SK-N-MC (cell line): ENCODE results near the gene ISLR.

Experiments used
- DNase-seq: peaks from one replicate; pipeline ENCODE4 v3.0.0-alpha.2; 2011; ENCODE audit warnings: low read depth, low spot score
- H3K27ac ChIP-seq: fragments of 200-600 bp; sonication (generic); 2 replicates; pipeline ENCODE4 v1.5.1; 2016; ENCODE audit warnings: mixed run types
- H3K36me3 ChIP-seq: fragments of 200-600 bp; sonication (generic); 2 replicates; pipeline ENCODE4 v1.6.1; 2017; ENCODE audit warnings: antibody characterized with exemption, low read length, mixed read lengths; ENCODE audit not compliant: insufficient read depth
- H3K4me3 ChIP-seq: fragments of 200-600 bp; sonication (generic); 2 replicates; pipeline ENCODE4 v1.5.1; 2016
- H3K9ac ChIP-seq: fragments of 200-600 bp; sonication (generic); 2 replicates; pipeline ENCODE4 v1.8.0; 2017; ENCODE audit warnings: mixed run types, mixed read lengths; ENCODE audit not compliant: insufficient read length
- H3K9me3 ChIP-seq: fragments of 200-600 bp; sonication (generic); 2 replicates; pipeline ENCODE4 v1.6.1; 2017; ENCODE audit warnings: low read depth, mild to moderate bottlenecking, antibody characterized with exemption, low read length, moderate library complexity, mixed read lengths
- EZH2 ChIP-seq: fragments of 200-600 bp; sonication (generic); IDR thresholded peaks from one replicate; pipeline ENCODE4 v1.6.1; 2017; ENCODE audit warnings: antibody characterized with exemption
- FOXP2 ChIP-seq: optimal IDR thresholded peaks from 2 replicates; pipeline ENCODE3; 2011; ENCODE audit warnings: mild to moderate bottlenecking, moderate library complexity; ENCODE audit not compliant: insufficient read depth; ENCODE audit errors: extremely low read length, control extremely low read depth
- POLR2AphosphoS5 ChIP-seq: IDR thresholded peaks from 2 replicates; pipeline ENCODE4 v1.6.1; 2012; ENCODE audit warnings: mild to moderate bottlenecking, low read depth, low read length, borderline replicate concordance

The ISLR gene

DNA sequence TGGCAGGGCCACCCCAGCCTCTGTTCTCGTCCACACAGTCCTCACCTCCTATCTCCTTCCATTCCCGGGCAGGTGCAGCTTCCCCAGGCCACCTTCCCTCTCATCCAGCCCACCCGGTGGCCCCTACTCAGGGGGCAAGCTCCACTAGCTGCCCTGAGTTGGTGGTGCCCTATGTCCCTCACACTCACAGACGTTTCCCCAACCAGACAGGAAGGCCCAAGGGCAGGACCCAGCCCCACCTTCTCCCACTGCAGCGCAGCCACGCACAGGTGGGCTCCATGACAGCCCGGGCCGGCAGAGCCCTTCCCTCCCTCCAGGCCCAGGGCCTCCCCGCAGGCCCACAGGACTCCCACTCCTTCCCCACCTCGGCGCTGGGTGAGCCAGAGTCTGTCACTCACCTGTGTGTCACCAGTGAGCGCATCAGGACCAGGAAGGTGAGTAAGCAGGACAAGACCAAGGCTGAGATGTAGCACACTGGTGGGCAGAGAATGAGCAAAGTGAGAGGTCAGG, 11.1 kb downstream of the ISLR start:
- Histone ChIP-seq H3K4me3 (no peak overlapping the region), H3K36me3 (no peaks in the 10 kb centered on the region), H3K27ac (no peak overlapping the region), H3K9ac (no peak overlapping the region), H3K9me3 (no peaks in the 10 kb centered on the region)
- TF ChIP-seq EZH2 = no peak
- no peak for TF ChIP-seq POLR2AphosphoS5
- TF ChIP-seq FOXP2 = no peak
- DNase-seq = no peak

DNA sequence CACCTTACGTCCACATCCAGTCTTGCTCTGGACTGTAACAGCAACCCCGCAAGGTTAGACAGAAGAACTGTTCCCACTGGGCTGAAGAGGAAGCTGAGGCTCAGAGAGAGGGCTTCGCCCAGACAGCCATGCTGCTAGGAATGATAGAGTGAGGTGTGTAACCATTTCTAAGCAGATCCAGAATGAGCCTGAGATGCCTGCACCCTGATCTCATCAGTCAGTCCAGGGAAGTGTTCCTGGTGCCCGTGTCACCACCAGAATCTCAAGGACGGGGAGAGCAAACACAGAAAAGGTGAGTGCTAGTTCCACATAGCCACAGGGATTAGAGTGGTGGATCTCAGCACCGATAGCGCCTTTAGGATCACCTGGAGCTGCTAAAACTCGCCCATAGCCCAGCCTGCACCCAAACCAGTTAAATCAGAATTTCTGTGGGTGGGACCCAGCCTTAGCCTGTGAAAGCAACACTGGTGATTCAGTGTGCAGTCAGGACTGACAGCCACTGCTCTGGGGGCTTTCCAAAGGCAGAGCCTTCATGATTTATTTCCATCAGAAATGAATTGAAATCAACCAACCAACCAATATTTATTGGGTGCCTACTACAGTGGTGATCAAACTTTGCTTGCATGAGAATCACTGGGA, 12.3 kb downstream of the ISLR start:
- TF ChIP-seq FOXP2 (no peak), POLR2AphosphoS5 (no peak), EZH2 (no peak)
- no peak for DNase-seq
- no peak overlapping the region for H3K4me3 ChIP-seq

DNA sequence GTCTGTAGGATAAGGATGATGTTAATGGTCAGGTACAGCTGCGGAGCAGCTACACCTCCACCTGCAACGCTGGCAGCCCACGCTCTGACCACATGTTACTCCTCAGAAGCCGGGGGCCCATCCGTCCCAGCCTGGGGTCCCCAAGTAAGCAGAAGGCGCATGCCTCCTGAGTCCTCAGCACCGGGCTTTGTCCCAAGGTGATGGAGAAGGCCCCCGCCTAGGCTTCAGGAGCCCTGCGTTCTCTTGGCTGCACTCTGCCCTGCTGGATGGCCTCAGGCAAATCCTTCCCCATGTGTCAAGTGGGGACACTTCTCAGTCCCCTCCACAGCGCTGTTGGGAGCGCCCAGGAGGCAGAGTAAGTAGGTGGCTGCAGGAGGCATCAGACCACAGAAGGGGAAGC, 14.7 kb downstream of the ISLR start:
- Histone ChIP-seq H3K9me3 (no peaks in the 10 kb centered on the region), H3K27ac (no peak overlapping the region), H3K36me3 (no peaks in the 10 kb centered on the region), H3K4me3 (no peak overlapping the region), H3K9ac (no peak overlapping the region)
- TF ChIP-seq EZH2 = no peak
- no peak for TF ChIP-seq FOXP2
- no peak for TF ChIP-seq POLR2AphosphoS5
- no peak for DNase-seq

More for the DNA sequence above, 12.3 kb downstream of the ISLR start:
- no peaks in the 10 kb centered on the region for H3K36me3 ChIP-seq
- no peaks in the 10 kb centered on the region for H3K9me3 ChIP-seq
- no peak overlapping the region for H3K9ac ChIP-seq
- H3K27ac ChIP-seq = no peak overlapping the region

DNA sequence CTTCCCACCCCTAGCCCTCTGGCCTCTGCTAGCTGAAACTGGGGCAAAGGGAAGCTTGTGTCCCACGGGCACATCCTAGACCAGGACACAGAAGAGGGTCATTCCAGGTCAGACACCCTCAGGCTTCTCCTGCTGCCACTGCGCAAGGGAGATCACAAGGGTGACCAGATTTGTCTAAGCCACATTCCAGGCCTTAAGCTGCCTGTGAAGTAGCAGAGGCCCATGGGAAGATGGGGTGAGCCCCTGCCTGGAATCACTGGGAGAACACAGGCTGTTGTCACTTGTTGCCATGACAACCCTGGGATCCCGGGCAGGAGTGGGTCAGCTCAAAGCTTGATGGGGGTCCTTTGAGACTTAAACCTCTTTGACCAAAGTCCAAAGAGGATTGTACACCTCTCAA, 18.3 kb downstream of the ISLR start:
- DNase-seq = no peak
- no peak overlapping the region for H3K4me3 ChIP-seq
- H3K36me3 ChIP-seq = no peaks in the 10 kb centered on the region
- no peak overlapping the region for H3K27ac ChIP-seq
- H3K9ac ChIP-seq = no peak overlapping the region
- TF ChIP-seq FOXP2 (no peak), POLR2AphosphoS5 (no peak), EZH2 (no peak)
- H3K9me3 ChIP-seq = no peaks in the 10 kb centered on the region

DNA sequence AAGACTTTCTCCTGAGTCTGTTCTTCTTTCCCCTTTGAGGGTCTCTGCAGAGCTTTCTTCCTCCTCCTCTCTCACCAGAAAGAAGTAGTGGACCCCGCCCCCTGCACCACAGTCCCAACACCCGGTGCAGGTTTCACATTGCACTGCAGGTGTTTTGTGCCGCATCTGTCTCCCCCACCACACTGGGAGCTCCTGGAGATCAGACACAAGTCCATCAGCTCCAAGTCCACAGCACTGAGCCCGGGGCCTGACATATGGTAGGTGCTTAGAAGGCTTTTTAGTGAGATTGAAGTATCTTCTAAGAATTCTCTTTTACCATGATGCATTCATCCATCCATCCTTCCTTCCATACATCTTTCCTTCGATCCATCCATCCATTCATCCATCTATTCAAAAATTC, 19.2 kb downstream of the ISLR start:
- peak overlapping the region; percentile 83; the same call in 1 of the 2 replicates for H3K27ac ChIP-seq
- no peak overlapping the region for H3K9ac ChIP-seq
- DNase-seq = no peak
- no peaks in the 10 kb centered on the region for H3K36me3 ChIP-seq
- no peak overlapping the region for H3K4me3 ChIP-seq
- no peak for TF ChIP-seq EZH2
- no peak for TF ChIP-seq POLR2AphosphoS5
- TF ChIP-seq FOXP2 = no peak
- no peaks in the 10 kb centered on the region for H3K9me3 ChIP-seq

DNA sequence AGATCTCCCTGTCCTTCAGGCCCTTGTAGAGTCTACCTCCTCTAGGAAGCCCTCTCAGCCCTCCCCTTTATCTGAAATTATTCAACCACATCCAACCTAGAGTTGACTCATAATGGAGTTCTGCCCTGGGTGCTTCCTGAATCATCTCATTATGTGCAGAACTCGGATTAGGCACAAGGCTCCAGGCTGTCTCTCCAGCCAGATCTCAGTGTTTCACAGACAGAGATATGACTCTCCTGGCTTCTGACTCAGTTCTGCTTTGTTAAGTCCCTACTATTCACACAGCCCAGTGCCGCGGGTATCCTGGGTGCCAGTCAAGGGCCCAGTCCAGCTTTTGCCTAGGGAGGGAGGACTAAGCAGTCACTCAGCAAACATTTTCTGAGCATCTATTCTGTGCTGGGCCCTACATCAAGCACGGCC, 19.8 kb downstream of the ISLR start:
- Histone ChIP-seq H3K27ac (peak overlapping the region; percentile 83), H3K36me3 (no peaks in the 10 kb centered on the region), H3K4me3 (peak overlapping the region; percentile 22; the same call in 1 of the 2 replicates), H3K9ac (no peak overlapping the region), H3K9me3 (no peaks in the 10 kb centered on the region)
- peak; percentile 93 for DNase-seq
- TF ChIP-seq FOXP2 = no peak
- no peak for TF ChIP-seq EZH2

DNA sequence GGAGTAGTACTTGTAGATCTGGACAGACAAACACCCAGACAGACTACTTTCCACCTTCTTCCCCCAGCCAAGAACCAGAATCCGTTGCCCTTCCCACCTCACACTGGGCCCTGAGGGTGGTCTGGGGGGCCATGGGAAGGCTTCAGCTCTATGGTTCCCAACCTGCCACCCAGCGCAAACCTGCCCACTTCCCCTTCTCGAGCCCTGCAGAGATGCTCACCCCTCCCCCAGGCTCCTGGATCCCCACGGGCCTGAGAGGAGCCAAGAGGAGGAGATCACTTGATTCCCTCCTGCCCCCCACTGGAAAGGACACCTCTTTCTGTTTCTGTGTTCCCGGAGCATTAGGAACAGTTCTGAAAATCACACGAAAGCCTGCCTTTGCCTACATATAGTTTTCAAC, 20.4 kb downstream of the ISLR start:
- TF ChIP-seq POLR2AphosphoS5 (no peak), EZH2 (no peak), FOXP2 (no peak)
- DNase-seq = no peak
- Histone ChIP-seq H3K9ac (no peak overlapping the region), H3K36me3 (no peaks in the 10 kb centered on the region), H3K4me3 (no peak overlapping the region; the same call in 1 of the 2 replicates), H3K27ac (peak overlapping the region; percentile 83), H3K9me3 (no peaks in the 10 kb centered on the region)

DNA sequence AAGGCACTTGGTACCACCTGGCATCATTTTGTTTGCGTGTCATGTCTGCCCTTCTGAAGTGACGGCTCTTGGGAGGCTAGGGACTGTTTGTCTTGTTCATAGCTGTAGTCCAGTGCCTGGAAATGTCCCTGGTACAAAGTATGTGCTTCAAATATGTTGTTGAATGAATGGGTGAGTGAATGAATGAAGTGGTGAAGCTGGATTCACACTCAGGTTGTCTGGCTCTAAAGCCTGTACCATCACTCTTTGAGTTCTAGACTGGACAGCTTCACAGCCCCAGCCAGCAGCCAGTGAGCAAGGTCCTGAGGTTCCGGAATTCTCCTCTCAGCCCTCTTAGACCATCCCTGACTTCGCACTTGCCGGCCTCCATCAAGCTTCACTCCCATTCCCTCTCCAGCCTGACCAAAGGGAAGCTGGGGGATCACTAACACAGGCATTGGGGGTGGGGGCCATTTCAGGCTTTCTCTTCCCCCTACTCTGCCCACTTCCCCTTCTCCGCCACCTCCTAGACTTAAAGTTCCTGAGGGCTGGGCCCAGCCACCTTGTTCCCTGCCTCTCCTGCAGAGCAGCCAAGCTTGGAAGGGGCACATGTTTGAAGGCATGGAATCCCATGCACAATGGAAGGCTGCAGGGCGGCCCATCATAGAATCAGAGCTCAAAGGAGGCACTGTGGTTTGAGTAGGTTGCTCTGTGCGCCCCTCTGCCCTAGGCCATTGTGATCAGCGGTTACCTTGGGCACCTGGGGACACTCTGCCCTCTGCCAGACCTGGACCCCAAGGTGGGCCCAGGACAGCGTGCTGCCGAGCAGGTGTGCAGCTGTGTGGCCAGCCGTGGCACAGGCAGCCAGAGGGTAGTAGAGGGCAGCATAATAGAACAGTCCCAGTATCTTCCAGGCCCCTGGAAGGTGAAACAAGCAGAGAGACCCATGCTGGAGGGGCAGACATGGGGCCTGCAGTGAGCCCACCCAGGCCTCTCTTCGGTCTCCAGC, 21.4 kb downstream of the ISLR start:
- no peak for DNase-seq
- H3K9me3 ChIP-seq = no peaks in the 10 kb centered on the region
- H3K36me3 ChIP-seq = no peaks in the 10 kb centered on the region
- H3K27ac ChIP-seq = no peak overlapping the region
- H3K9ac ChIP-seq = no peak overlapping the region
- TF ChIP-seq EZH2 = no peak
- no peak for TF ChIP-seq FOXP2
- no peak for TF ChIP-seq POLR2AphosphoS5
- no peak overlapping the region for H3K4me3 ChIP-seq

DNA sequence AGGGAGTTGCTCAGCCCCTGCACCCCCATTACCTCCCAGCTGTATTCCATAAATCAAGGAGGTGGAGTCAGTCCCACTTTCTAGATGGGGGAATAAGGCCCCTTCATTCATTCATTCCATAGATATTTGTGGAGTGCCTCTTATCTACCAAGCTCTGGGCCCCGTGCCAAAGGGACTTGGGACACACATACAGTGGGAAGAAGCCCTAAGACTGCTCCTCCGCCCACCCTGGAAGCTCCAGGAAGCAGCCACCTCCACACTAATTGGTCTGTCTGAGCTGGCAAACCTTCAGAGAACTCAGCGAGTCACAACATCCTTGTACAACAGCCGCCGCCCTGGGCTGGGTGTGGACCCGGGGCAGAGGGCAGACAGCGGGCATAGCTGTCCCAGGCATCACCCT, 22.7 kb downstream of the ISLR start:
- Histone ChIP-seq H3K9me3 (no peaks in the 10 kb centered on the region), H3K27ac (no peak overlapping the region), H3K36me3 (no peaks in the 10 kb centered on the region), H3K9ac (no peak overlapping the region), H3K4me3 (peak overlapping the region; percentile 17; the same call in 1 of the 2 replicates)
- TF ChIP-seq POLR2AphosphoS5 = no peak
- no peak for TF ChIP-seq FOXP2
- DNase-seq = peak; percentile 81
